ENCODE results near the gene FKBP4.

The FKBP4 gene

GRCh38 chr12:2783936-2784600 lies 10.7 kb upstream of the FKBP4 start:
- peak; percentile 21 for DNase-seq (ENCODE audit: low read depth)

DNA sequence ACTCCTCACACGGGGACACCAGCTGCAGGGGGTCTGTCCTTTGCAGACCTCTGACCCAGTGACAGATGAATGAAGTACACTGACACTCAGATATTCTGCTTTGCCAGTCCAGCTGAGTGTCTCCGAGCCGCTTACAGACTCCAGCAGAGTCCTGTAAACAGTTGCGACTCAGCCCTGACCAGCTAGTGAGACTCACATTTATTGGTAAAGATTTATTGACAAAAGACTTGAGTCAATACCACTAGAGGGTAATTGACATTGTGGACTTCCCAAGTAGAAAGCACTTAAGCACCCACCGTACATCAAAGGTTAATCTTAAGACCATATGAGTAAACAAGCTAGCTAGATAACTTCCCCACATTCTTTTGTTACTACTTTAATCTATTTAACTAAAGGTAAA lies 9.8 kb upstream of the FKBP4 start:
- no peak for DNase-seq (ENCODE audit: low read depth)

GRCh38 chr12:2791089-2791488 lies 3.7 kb upstream of the FKBP4 start:
- no peak for DNase-seq (ENCODE audit: low read depth)

GRCh38 chr12:2792671-2793500 lies 1.9 kb upstream of the FKBP4 start:
- DNase-seq (ENCODE audit: low read depth), result no peak

DNA sequence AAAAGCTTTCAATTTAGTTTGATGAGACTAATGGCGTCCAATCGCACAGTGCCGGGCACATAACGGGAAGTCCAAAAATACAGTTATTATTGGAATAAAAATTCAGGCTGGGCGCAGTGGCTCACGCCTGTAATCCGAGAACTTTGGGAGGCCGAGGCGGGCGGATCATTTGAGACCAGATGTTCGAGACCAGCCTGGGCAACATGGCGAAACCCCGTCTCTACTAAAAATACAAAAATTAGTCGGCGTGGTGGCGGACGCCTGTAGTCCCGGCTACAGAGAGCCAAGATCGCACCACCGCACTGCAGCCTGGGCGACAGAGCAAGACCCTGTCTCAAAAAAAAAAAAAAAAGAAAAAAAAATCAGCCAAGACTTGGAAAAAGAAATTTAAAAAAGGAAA lies 1.2 kb upstream of the FKBP4 start:
- no peak for DNase-seq (ENCODE audit: low read depth)

- peak; percentile 16 for DNase-seq (ENCODE audit: low read depth)
These were observed 507 bp upstream of the FKBP4 start for GRCh38 chr12:2794191-2794735.

DNA sequence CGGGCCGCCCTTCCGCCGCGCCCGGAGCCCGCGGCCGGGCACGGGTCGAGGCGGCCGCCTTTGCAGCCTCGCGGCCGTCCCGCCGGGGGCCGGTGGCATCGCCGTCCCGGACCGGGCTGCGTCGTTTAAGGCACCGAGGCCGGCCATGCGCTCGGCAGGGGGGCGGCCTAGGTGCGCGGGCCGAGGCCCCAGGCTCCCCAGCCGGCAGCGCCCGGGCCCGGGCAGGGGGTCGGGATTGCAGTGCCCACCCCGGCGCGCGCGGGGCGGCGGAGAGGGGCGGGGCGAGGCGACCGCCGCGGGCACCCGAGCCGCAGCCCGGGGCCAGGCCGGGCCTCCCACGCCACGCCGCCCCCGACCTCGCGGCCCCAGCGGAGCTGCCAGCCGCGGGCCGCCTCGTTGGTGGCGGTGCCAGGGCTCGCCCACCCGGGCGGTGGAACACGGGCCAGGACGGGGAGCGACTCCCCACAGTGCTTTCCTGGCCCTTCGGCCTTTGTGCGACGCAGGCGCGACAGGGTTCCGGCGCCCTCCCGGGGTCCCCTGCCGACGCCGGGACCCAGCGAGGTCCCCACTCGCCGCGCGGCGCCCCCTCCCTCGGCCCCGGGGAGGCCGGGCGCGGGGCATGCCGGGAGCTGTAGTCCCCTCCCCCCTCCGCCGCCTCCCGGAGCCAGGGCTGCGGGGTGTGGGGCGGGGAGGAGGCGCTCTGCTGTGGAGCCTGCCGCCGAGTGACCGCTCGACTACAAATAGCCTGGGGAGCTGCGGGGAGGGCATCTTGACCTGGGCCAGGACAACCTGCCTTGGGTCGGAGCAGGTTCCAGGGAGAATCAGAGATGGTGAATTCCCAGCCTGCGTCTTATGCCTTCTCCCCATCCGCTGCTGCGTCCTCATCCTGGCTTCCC lies 769 bp downstream of the FKBP4 start:
- DNase-seq (ENCODE audit: low read depth), result peak; percentile 62

- DNase-seq (ENCODE audit: low read depth), result no peak
These were observed 1.5 kb downstream of the FKBP4 start for GRCh38 chr12:2796187-2796666.

- DNase-seq (ENCODE audit: low read depth), result no peak
These were observed 3.1 kb downstream of the FKBP4 start for GRCh38 chr12:2797721-2798418.

- DNase-seq (ENCODE audit: low read depth), result no peak
These were observed 5.3 kb downstream of the FKBP4 start for GRCh38 chr12:2800046-2800570.

DNA sequence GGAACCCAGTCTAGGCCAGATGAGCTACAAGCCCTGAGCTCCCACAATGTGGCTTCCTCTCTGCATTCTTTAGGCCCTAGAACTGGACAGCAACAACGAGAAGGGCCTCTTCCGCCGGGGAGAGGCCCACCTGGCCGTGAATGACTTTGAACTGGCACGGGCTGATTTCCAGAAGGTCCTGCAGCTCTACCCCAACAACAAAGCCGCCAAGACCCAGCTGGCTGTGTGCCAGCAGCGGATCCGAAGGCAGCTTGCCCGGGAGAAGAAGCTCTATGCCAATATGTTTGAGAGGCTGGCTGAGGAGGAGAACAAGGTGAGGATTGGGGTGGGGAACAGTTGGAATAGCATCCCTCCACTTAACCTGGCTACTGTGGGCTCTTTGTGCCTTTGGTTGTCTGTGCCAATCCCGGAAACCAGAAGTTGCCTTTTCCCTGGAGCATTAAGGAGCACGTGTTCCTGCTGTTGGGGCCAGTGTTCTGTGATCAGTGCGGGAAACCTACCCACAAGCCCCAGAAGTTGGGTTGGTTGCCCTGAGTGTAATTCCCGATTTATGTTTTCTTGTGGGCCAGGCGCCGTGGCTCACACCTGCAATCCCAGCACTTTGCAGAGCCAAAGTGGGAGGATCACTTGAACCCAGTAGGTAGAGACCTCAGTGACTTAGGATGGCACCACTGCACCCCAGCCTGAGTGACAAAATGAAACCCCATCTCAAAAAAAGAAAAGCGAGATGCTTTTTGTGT lies 6.4 kb downstream of the FKBP4 start:
- no peak for DNase-seq (ENCODE audit: low read depth)

DNA sequence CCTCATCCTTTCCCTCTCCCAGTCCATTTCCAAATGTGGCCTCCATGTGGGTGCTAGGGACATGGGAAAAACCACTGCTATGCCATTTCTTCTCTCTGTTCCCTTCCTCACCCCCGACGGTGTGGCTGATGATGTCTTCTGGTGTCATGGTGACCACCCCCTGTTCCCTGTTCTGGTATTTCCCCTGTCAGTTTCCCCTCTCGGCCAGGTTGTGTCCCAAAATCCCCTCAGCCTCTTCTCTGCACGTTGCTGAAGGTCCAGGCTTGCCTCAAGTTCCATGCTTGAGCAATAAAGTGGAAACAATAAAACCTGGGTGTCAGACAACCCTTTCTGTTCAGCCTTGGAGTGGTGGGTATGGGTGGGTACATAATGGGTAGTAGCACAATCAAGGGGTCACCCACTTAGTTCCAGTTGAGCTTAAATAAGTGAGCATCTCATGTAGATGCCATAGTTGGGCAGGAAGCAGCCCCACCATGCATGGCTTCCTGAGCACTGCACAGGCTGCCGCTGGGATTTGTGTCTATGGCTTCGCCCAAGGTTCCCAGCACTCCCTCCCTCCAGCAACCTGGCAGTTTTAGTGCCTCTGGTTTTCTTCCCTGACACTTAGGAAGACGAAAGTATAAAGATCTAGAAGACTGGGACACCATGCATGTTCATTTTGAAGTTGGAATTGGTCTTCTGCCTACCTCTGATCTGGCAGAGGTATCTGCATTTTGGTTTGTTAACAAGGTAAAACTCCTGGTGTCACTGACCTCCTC lies 9.0 kb downstream of the FKBP4 start:
- DNase-seq (ENCODE audit: low read depth), result no peak

DNA sequence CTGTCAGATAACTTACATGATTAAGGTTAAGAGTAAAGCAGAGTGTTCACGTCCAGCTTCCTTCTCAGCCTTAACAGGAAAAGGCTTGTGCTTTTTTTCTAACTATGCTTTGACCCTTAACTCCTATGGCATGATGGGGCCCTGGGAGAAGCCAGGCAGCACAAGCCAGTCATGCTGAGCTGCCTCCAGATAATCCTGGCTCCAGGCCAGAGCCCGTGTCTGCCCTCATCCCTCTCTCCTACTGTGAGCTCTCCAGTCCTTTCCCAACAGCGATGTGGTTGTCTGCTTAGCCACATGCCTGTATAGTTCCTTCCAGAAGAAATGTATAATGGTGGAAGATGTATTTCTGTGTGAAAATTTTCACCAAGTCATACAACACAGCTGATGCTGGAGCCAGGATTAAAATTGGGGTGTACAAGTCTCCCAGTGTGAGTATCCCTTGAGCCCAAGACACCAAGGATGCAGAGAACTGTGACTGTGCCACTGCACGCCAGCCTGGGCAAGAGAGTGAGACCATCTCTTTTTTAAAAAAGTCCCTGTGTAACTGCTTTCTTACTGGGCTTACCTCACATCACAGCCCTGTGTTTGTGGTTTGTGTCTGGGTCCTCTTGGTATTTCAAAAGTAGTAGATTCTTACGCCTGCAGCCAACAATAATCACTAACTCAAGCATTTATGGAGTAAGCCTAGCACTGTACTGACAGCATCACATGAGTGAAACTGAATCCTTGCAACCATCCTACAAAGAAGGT lies 9.8 kb downstream of the FKBP4 start:
- DNase-seq (ENCODE audit: low read depth), result no peak

DNA sequence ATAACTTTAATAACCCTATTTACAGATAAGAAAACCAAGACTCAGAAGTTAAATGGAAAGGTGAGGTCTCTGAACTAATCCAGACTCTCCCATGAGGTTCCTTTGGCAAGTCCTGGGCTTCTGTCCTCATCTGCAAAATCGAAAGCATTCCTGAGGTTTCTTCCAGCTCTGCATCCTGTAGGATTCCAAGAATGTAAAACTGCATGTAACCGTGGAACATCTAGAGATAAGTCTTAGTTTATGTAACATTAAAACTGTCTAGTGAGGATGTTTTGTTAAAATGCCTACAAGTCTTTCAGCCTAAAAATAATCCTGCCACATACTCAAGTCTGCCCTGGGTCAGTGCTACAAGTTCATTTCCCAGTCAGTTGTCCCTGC lies 10.4 kb downstream of the FKBP4 start:
- no peak for DNase-seq (ENCODE audit: low read depth)

DNA sequence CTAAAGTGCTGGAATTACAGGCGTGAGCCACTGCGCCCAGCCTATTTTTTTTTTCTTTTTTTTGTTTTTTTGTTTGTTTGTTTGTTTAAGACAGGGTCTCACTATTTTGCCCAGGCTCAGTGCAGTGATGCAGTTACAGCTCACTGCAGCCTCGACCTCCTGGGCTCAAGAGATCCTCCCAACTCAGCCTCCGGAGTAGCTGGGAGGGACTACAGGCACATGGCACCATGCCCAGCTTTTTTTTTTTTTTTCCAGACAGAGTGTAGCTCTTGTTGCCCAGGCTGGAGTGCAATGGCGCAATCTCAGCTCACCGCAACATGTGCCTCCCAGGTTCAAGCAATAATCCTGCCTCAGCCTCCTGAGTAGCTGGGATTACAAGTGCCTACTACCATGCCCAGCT lies 11.9 kb downstream of the FKBP4 start:
- DNase-seq (ENCODE audit: low read depth), result no peak

DNA sequence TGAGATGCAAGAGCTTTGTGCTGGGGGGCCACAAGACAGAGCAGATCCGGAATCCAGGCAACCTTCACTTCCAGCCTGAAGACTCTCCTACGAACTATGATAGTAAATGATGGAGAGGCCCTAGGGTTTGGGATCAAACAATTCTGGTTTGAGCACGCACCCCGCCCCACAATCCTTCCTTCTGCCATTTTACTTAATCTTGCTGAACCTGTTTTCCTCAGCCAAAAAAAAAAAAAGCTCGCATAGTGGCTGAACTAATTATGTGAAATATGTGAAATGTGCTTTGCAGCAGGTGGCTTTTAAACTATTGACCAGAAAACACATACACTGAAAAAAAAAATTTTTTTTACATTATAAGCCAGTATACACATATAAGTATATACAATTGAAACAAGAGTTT lies 17.0 kb downstream of the FKBP4 start:
- DNase-seq (ENCODE audit: low read depth), result no peak

GRCh38 chr12:2812290-2813213 lies 17.8 kb downstream of the FKBP4 start, which contains the start of gene ITFG2:
Gene ITFG2, plus strand, starts transcription at chr12:2812668. Its CDS starts 93 bp downstream, at chr12:2812761.
- peak; percentile 94 for DNase-seq (ENCODE audit: low read depth)
